Lung (tissue), 12 donors: ENCODE measurements around the gene C1QTNF9B. TPM values are rescaled to one million over a fixed set of nuclear protein-coding genes. Genes with fewer than 3 reads are reported as not detected.

Source experiments
- ATAC-seq: fragments of 200-7000 bp; cut with Tn5 transposase; one replicate; pipeline ENCODE4 v1.9.1; 2020; ENCODE audit warnings: moderate number of reproducible peaks; ENCODE audit not compliant: insufficient read depth, low FRiP score
- DNase-seq, 3 donors: peaks; one replicate each; pipeline ENCODE4 v3.0.0-alpha.2; 2013 to 2017
- H3K27ac ChIP-seq, 2 donors: one replicate each; pipeline ENCODE4 v1.5.1; 2013; ENCODE audit warnings: mild to moderate bottlenecking in 2 of 2, moderate library complexity in 2 of 2, control low read depth in 1 of 2, inconsistent platforms in 1 of 2, low read depth in 1 of 2, low read length in 1 of 2
- H3K27me3 ChIP-seq, 3 donors: one replicate each; pipeline ENCODE4 v1.5.1; 2013; ENCODE audit warnings: low read length in 2 of 3; ENCODE audit not compliant: control insufficient read depth in 3 of 3, insufficient read depth in 3 of 3
- H3K36me3 ChIP-seq, 4 donors: one replicate each; pipeline ENCODE4 v1.5.1; 2013; ENCODE audit warnings: low read length in 4 of 4, mild to moderate bottlenecking in 1 of 4, moderate library complexity in 1 of 4; ENCODE audit not compliant: control insufficient read depth in 4 of 4, insufficient read depth in 4 of 4
- H3K4me1 ChIP-seq, 5 donors: one replicate each; pipeline ENCODE4 v1.5.1; 2013; ENCODE audit warnings: low read length in 5 of 5, mild to moderate bottlenecking in 2 of 5, moderate library complexity in 1 of 5; ENCODE audit not compliant: control insufficient read depth in 5 of 5, insufficient read depth in 5 of 5
- H3K4me3 ChIP-seq: one replicate; pipeline ENCODE4 v1.5.1; 2013; ENCODE audit warnings: mild to moderate bottlenecking, control low read depth, moderate library complexity
- H3K9ac ChIP-seq, 2 donors: one replicate each; pipeline ENCODE4 v1.5.1; 2013; ENCODE audit warnings: low read length in 2 of 2, control low read depth in 1 of 2; ENCODE audit not compliant: insufficient read depth in 1 of 2
- H3K9me3 ChIP-seq, 4 donors: one replicate each; pipeline ENCODE4 v1.5.1; 2013; ENCODE audit warnings: low read length in 3 of 4, mild to moderate bottlenecking in 1 of 4, moderate library complexity in 1 of 4; ENCODE audit not compliant: control insufficient read depth in 4 of 4, insufficient read depth in 3 of 4
- CTCF ChIP-seq: IDR thresholded peaks from 2 replicates; pipeline ENCODE4 v1.5.1; 2012; ENCODE audit warnings: mild to moderate bottlenecking; ENCODE audit errors: control extremely low read depth, extremely low read depth
- WGBS, 2 donors: extraction: QIAGEN DNeasy Blood & Tissue Kit; methylation state at CpG; one replicate each; pipeline ENCODE4 v1.1.7; 2013; 5-methylcytosine and 5-hydroxymethylcytosine counted together
- polyA plus RNA-seq, 2 donors: library from polyadenylated mRNA; stranded (reverse); fragments of 200-250 nt; gene quantifications; one replicate each; pipeline ENCODE4 v1.2.1, GENCODE V29; 2013
- total RNA-seq, 2 donors: library from RNA; depleted of rRNA in 1 of 2; stranded (reverse); fragments of >200 nt in 1 of 2; gene quantifications; one replicate each; pipeline ENCODE4 v1.2.1, GENCODE V29; 2014 to 2021
- donor health status: control.
- donor health status: control.
- donor health status: Bipolar disorder and iron deficiency.
- donor health status: healthy.
- donor health status: DM: yes; HTN: yes; CAD: no.

Gene C1QTNF9B
- total and polyA plus RNA-seq, 4 donors: 0.21 TPM; not detected in 3

- Histone ChIP-seq H3K9ac (no peak overlapping the region), H3K4me3 (no peak overlapping the region), H3K27me3 (no peaks in the 10 kb centered on the region), H3K36me3 (peaks cover 3 to 15% (median 10%) of the 10 kb centered on the region in 4 donors), H3K27ac (no peak overlapping the region), H3K4me1 (peaks cover 0 to 3% (median 0%) of the 10 kb centered on the region in 5 donors), H3K9me3 (no peaks in the 10 kb centered on the region)
- 94% methylated on average over 2 of the region's 2 CpGs for WGBS, 2 donors
- DNase-seq: no peak
- no peak for ATAC-seq
- TF ChIP-seq CTCF: no peak
Measured at GRCh38 chr13:23859904-23860303, 37.4 kb downstream of the C1QTNF9B start.

DNA sequence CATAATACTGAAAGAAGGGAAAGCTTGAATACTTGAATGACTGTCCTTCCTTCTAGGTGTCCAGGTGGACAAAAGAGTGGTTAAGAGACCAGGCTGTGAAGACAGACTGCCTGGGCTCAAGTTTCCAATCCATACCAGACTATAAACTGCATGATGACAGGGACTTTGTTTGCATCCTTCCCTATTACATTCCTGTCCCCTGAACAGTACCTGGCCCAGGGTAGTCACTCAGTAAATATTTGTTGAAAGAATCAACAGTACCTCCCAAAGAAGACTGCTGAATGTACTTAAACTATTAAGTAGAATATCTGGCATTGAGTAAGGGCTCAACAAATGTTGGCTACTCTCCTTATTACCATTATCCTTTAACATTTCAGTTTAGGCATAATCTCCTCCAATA lies 37.8 kb downstream of the C1QTNF9B start:
- no peak for TF ChIP-seq CTCF
- H3K27ac ChIP-seq: no peak overlapping the region
- no peak for DNase-seq
- H3K27me3 ChIP-seq: no peaks in the 10 kb centered on the region
- no peak for ATAC-seq
- peaks cover 0 to 3% (median 0%) of the 10 kb centered on the region in 5 donors for H3K4me1 ChIP-seq
- H3K9ac ChIP-seq: no peak overlapping the region
- H3K4me3 ChIP-seq: no peak overlapping the region
- H3K36me3 ChIP-seq: peaks cover 3 to 15% (median 10%) of the 10 kb centered on the region in 4 donors
- H3K9me3 ChIP-seq: no peaks in the 10 kb centered on the region

GRCh38 chr13:23858546-23858945 lies 38.8 kb downstream of the C1QTNF9B start:
- Histone ChIP-seq H3K27me3 (no peaks in the 10 kb centered on the region), H3K27ac (peak overlapping the region in 1 of 2 donors; percentile 6), H3K4me3 (no peak overlapping the region), H3K9me3 (no peaks in the 10 kb centered on the region), H3K9ac (no peak overlapping the region), H3K4me1 (peaks cover 0 to 3% (median 0%) of the 10 kb centered on the region in 5 donors), H3K36me3 (peaks cover 3 to 15% (median 11%) of the 10 kb centered on the region in 4 donors)
- ATAC-seq (peak; percentile 11), DNase-seq (peak in 2 of 3 donors; percentile 30 to 40)
- TF ChIP-seq CTCF: no peak
- 60 to 72% methylated on average over 5 of the region's 5 CpGs for WGBS, 2 donors
